ENCODE data around the gene FAM228B.

FAM228B gene

DNA sequence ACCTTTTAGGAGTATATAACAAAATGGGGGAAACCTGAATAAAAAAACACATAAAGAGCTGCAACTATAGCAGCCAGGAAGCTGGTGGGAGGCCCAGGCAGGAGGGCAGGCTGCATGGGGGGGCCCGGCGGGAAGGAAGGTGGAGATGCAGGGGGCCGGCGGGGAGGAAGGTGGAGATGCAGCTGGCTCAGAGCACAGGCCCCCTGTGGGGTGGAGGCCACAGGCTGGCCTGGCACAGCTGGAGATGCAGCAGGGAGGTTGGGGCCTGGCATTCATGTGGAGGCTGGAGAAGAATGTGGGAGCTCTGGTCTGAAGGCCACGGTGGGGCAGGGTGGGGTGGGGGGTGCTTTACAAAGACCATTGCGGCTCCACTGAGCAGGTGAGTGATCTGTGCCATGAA lies 83.0 kb downstream of the FAM228B start:
- no peak for DNase-seq

DNA sequence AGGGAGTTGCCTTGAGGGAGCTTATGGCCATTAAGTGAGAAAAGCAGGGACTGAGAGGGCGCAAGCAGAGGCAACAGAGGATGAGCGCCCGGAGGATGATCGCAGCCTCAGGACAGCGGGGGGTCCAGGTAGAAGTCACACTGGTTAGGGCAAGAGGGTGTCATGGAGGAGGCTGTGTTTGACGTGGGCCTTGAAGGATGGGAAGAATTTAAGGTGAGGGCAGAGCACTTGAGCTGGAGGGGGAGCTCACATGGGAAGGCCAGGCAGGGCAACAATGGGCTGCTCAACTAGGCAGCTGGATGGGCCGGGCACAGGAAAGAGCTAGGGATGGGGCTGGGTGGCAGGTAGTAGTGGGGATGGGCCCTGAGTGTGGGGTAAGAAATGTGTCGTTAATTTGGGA lies 83.4 kb downstream of the FAM228B start:
- DNase-seq: no peak

DNA sequence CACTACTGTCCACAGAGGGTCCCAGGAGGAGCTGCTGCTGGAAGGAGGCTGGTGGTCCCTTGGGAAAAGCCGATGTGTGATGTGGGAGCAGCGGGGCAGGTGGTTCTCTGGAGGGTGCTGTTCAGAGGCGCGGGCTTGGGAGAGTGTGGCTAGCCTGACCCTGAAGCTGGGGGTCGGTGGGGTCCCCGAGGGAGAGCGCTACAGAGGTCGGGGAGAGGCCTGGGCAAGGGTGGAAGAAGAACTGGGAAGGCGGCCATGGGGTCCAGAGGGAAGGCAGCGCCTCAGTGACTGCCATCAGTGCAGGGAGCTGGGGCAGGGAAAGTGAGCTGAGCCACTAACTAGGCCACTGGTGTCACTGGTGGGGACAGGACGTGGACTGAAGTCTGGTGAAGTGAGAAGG lies 84.1 kb downstream of the FAM228B start:
- DNase-seq: no peak

DNA sequence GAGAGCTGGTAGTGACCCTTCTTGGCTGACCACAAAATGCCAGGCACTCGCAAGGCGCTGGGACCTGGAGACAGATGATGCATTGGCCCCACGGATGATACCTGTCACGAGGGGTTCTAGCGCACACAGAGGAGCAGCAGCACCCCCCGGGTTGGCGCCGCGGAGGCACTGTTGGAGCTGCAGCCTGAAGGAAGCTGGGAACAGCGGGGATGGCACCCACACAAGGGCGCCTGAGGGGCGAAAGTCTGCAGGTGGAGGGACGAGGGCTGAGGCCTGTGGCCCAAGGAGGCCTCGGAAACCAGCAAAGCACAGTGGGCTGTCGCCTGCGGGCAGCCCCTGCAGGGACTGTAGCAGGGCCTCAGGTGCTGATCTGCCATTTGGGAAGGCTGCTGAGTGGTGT lies 85.2 kb downstream of the FAM228B start:
- DNase-seq: no peak

DNA sequence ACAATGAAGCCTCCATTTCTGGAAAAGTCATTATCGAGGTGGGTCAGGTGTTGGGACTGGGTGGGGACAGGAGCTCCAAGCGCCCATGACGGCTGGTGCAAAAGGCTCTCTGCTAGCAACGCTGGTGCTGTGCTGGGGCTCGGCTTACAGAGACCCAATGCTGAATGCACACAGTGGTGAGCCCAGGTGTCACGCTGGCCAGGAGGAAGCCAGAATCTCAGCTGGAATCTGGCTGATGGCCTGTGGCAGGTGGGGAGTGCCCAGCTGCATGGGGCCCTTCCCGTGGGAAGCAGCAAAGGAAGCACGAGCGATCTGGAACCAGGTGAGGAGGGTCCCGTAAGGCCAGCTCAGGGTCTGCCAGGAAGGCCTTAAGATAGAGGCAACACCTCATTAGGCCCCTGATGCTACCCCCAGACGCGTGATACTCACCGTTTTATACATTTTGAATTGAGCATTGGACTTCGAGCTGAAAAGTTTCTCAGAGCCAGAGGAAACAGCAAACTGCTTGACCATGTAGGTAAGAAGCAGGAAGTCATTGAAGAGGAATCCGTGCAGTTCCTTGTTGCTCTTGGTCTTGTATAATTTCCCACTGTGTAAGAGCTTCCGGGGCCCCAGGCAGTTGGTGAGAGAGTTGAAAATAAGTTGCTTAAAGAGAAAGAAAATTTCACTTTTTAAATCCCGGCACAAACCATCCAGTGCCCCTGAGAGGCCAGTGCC lies 86.3 kb downstream of the FAM228B start:
- no peak for DNase-seq

DNA sequence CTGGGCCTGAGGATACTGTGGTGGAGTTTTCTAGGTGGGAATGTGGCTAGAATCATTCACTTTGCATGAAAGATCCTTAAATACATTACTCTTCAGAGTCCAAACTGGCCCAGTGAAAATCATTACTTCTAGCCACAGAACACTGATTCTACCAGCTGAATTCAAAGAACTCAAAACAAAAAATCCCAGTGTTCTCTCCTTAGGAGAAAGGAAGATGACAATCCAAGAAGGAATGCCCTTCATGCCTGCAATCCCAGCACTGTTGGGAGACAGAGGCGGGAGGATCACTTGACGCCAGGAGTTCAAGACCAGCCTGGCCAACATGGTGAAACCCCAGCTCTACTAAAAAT lies 86.8 kb downstream of the FAM228B start:
- no peak for DNase-seq

DNA sequence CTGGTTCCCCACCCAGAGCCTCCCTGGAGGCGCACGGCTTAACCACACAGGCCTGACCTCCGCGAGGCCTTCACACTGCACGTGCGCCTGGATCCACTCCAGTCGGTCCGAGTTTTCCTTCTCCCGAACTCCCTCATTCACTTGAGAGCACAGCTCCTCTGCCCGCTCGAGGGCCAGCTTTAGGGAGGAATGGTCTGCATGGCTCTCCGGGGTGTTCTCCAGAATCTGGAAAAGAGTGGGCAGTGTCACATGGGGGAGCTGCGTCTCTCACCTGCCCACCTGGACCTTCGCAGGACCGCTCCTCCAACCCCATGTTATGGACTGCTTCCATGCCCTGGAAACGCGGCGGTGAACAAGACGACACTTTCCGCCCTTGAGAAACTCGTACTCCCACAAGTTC lies 87.5 kb downstream of the FAM228B start:
- DNase-seq: no peak

DNA sequence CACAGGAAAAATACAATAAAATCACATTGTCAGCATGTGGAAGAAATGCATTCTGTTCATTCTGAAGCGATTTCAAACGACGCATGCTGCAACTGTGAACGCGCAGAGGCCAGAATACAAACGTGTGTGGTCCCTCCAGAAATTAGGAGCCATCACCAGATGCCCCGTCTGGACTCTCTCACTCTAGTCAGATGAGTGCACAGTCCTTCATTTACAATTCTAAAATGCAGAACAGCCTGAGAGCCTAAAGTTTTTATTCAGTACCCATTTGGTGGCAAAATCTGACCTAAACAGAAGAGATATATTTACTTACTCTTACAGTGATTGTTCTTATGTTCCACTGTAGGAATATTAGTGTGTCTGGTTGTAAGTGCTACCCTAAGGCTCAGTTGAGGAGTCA lies 88.1 kb downstream of the FAM228B start:
- DNase-seq: no peak

DNA sequence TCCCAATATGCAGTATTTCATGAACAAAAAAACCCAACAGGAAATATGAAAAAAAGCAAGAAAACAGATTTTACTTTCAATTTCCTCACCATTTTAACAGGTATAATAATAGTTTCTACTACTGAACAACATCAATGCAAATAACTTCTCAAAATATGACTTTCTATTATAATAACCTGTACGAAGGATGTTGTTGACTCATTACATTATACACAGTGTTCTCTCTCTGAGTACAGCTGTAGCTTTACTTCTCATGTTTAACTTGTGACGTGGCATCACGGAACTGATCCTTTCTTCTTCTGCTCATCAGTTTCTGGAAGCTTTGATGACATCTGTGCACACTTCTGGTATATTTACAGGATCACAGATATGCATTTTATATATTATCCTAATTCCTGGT lies 91.6 kb downstream of the FAM228B start:
- DNase-seq: no peak
